Loucy (cell line): ENCODE data around the gene ARMH3.

Source experiments
- EZH2phosphoT487 ChIP-seq: fragments of 200-600 bp; IDR thresholded peaks from 2 replicates; pipeline ENCODE4 v1.6.1; 2018; ENCODE audit warnings: antibody characterized with exemption, mild to moderate bottlenecking, moderate library complexity, borderline replicate concordance
- TF ChIP-seq, protein P1 (sequence below): fragments of 200-600 bp; sonication (generic); conservative IDR thresholded peaks from 2 replicates; pipeline ENCODE4 v1.5.1; 2014; ENCODE audit warnings: mild to moderate bottlenecking, antibody characterized with exemption, low read length

DNA sequence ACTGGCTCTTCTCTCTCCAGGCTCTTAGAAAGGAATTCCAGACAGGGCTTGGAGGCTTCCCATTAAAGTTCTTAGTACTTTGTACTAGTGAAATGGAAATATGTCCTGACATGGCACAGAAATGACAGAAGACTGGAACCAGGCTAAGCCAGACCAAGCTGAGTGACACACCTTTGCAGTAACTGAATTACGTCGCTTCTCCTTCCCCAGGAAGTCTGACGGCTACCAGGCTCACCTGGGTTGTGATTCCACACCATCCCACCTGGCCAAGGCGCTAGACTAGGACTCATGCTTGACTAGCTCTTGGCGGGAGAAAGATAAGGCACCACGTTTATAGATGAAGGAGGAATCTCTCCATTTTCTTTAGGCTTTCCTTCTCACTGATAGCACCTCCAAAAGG is 161.7 kb downstream of the ARMH3 start:
- TF ChIP-seq, protein P1, sequence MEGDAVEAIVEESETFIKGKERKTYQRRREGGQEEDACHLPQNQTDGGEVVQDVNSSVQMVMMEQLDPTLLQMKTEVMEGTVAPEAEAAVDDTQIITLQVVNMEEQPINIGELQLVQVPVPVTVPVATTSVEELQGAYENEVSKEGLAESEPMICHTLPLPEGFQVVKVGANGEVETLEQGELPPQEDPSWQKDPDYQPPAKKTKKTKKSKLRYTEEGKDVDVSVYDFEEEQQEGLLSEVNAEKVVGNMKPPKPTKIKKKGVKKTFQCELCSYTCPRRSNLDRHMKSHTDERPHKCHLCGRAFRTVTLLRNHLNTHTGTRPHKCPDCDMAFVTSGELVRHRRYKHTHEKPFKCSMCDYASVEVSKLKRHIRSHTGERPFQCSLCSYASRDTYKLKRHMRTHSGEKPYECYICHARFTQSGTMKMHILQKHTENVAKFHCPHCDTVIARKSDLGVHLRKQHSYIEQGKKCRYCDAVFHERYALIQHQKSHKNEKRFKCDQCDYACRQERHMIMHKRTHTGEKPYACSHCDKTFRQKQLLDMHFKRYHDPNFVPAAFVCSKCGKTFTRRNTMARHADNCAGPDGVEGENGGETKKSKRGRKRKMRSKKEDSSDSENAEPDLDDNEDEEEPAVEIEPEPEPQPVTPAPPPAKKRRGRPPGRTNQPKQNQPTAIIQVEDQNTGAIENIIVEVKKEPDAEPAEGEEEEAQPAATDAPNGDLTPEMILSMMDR: no peak
- no peak for TF ChIP-seq EZH2phosphoT487
